Activated CD8-positive, alpha-beta memory T cell treated with anti-CD3 and anti-CD28 coated beads, Interleukin-2, amount 10 ng/mL, durations not matched to agents 7 days and 5 days (primary cell): ENCODE measurements around the gene PCMT1. TPM values are rescaled to one million over a fixed set of nuclear protein-coding genes. Genes with fewer than 3 reads are reported as not detected.

Experiments
- ATAC-seq: fragments of 150-1000 bp; cut with Tn5 transposase; one replicate; pipeline ENCODE4 v1.10.0; 2021; ENCODE audit warnings: moderate library complexity
- CTCF ChIA-PET: fragments of 350-600 bp; sonication (Branson Sonifier 250); formaldehyde crosslinking; loops from one replicate; lab custom pipeline; 2021; ENCODE audit warnings: antibody characterized with exemption; lab: Charles Lee
- DNase-seq: peaks from one replicate; pipeline ENCODE4 v3.0.0-alpha.2; 2020
- H3K27ac Mint-ChIP-seq: one replicate; pipeline ENCODE4 v1.8.0; 2021; ENCODE audit warnings: mild to moderate bottlenecking, mixed read lengths
- H3K27me3 Mint-ChIP-seq: one replicate; pipeline ENCODE4 v1.8.0; 2021; ENCODE audit warnings: mixed read lengths
- H3K36me3 Mint-ChIP-seq: one replicate; pipeline ENCODE4 v1.8.0; 2021; ENCODE audit warnings: mild to moderate bottlenecking, mixed read lengths
- H3K4me1 Mint-ChIP-seq: one replicate; pipeline ENCODE4 v1.8.0; 2021; ENCODE audit warnings: mixed read lengths
- H3K4me3 Mint-ChIP-seq: one replicate; pipeline ENCODE4 v1.8.0; 2021; ENCODE audit warnings: mild to moderate bottlenecking, moderate library complexity, mixed read lengths
- H3K9me3 Mint-ChIP-seq: one replicate; pipeline ENCODE4 v1.8.0; 2022; ENCODE audit warnings: low read depth, mixed read lengths
- total RNA-seq, 2 experiments: library from RNA; stranded (reverse); gene quantifications; one replicate each; pipeline ENCODE4 v1.2.3, GENCODE V29; 2021

The PCMT1 gene
- total RNA-seq: 100 to 1,000 TPM in 1 of 2 experiments, 10 to 100 TPM in 1; 96.0 to 102 TPM

- Mint-ChIP-seq H3K4me3 (peak within 1 kb of the TSS; percentile 84), H3K27ac (peak within 1 kb of the TSS; percentile 90), H3K36me3 (peaks cover 10% of the 10 kb centered on the region), H3K9me3 (no peaks in the 10 kb centered on the region), H3K4me1 (peaks cover 52% of the 10 kb centered on the region), H3K27me3 (no peaks in the 10 kb centered on the region)
- CTCF ChIA-PET: interaction anchor here (0.8 to 2.8 kb wide), 5 partner anchors 13 to 114 kb away, joined by 3 to 6 read pairs (median 3); no protein-coding TSS in a partner anchor
- ATAC-seq (peak; percentile 81), DNase-seq (peak; percentile 92)
These were observed at the start of gene PCMT1 for GRCh38 chr6:149749594-149750135. TSS of gene PCMT1 (plus strand) at chr6:149749741. CDS start at chr6:149749902, 161 bp downstream.

- CTCF ChIA-PET: no interaction called here
- no peak for DNase-seq
- Mint-ChIP-seq H3K4me3 (no peak overlapping the region), H3K27me3 (no peaks in the 10 kb centered on the region), H3K9me3 (no peaks in the 10 kb centered on the region), H3K4me1 (peaks cover 27% of the 10 kb centered on the region), H3K36me3 (peaks cover 15% of the 10 kb centered on the region), H3K27ac (no peak overlapping the region)
- ATAC-seq: no peak
These were observed 47.8 kb upstream of the PCMT1 start for GRCh38 chr6:149701714-149702113.

- no peaks in the 10 kb centered on the region for H3K9me3 Mint-ChIP-seq
- H3K36me3 Mint-ChIP-seq: peaks cover 23% of the 10 kb centered on the region
These were observed 37.8 kb upstream of the PCMT1 start for GRCh38 chr6:149711711-149712110.

GRCh38 chr6:149714442-149714841, 35.1 kb upstream of the PCMT1 start:
- H3K9me3 Mint-ChIP-seq: no peaks in the 10 kb centered on the region
- DNase-seq (no peak), ATAC-seq (no peak)
- H3K4me3 Mint-ChIP-seq: no peak overlapping the region
- no peak overlapping the region for H3K27ac Mint-ChIP-seq
- peaks cover 27% of the 10 kb centered on the region for H3K36me3 Mint-ChIP-seq
- H3K27me3 Mint-ChIP-seq: no peaks in the 10 kb centered on the region
- H3K4me1 Mint-ChIP-seq: peaks cover 45% of the 10 kb centered on the region
- CTCF ChIA-PET: interaction anchor here (1.0 to 1.2 kb wide), 2 partner anchors 15 to 169 kb away, joined by 3 read pairs; partner anchors contain the start of gene PPIL4

More at GRCh38 chr6:149711711-149712110, 37.8 kb upstream of the PCMT1 start:
- no peak overlapping the region for H3K27ac Mint-ChIP-seq
- H3K4me3 Mint-ChIP-seq: no peak overlapping the region
- CTCF ChIA-PET: no interaction called here
- H3K4me1 Mint-ChIP-seq: peaks cover 46% of the 10 kb centered on the region
- H3K27me3 Mint-ChIP-seq: no peaks in the 10 kb centered on the region
- ATAC-seq (no peak), DNase-seq (no peak)

GRCh38 chr6:149716181-149716963, 33.2 kb upstream of the PCMT1 start:
- Mint-ChIP-seq H3K4me3 (peak overlapping the region; percentile 92), H3K27ac (peak overlapping the region; percentile 97), H3K36me3 (peaks cover 25% of the 10 kb centered on the region), H3K9me3 (no peaks in the 10 kb centered on the region), H3K4me1 (peaks cover 38% of the 10 kb centered on the region), H3K27me3 (no peaks in the 10 kb centered on the region)
- DNase-seq: peak; percentile 39
- CTCF ChIA-PET: interaction anchor here (1.0 to 2.8 kb wide), 5 partner anchors 12 to 171 kb away, joined by 3 to 14 read pairs (median 7); partner anchors contain the start of genes GINM1, NUP43 and PPIL4
- ATAC-seq: no peak

- Mint-ChIP-seq H3K4me1 (peaks cover 34% of the 10 kb centered on the region), H3K27ac (peak overlapping the region; percentile 97), H3K4me3 (peak overlapping the region; percentile 92), H3K9me3 (no peaks in the 10 kb centered on the region), H3K27me3 (no peaks in the 10 kb centered on the region), H3K36me3 (peaks cover 22% of the 10 kb centered on the region)
- ATAC-seq (no peak), DNase-seq (no peak)
- CTCF ChIA-PET: interaction anchor here (1.0 to 2.8 kb wide), 4 partner anchors 13 to 172 kb away, joined by 3 to 14 read pairs (median 8); partner anchors contain the start of genes GINM1, NUP43 and PPIL4
These were observed 32.3 kb upstream of the PCMT1 start for GRCh38 chr6:149717255-149717587.

- ATAC-seq (peak; percentile 91), DNase-seq (peak; percentile 96)
- H3K36me3 Mint-ChIP-seq: peaks cover 22% of the 10 kb centered on the region
These were observed 31.7 kb upstream of the PCMT1 start, which contains the start of gene LATS1 for GRCh38 chr6:149717588-149718458. TSS of gene LATS1 (minus strand) at chr6:149718101. CDS start at chr6:149702126, 15,975 bp downstream.

GRCh38 chr6:149719531-149719930, 30.0 kb upstream of the PCMT1 start:
- CTCF ChIA-PET: no interaction called here
- peaks cover 31% of the 10 kb centered on the region for H3K4me1 Mint-ChIP-seq
- H3K27ac Mint-ChIP-seq: peak overlapping the region; percentile 11
- no peak overlapping the region for H3K4me3 Mint-ChIP-seq
- ATAC-seq (no peak), DNase-seq (peak; percentile 15)
- no peaks in the 10 kb centered on the region for H3K9me3 Mint-ChIP-seq
- H3K27me3 Mint-ChIP-seq: no peaks in the 10 kb centered on the region
- H3K36me3 Mint-ChIP-seq: peaks cover 19% of the 10 kb centered on the region

More at GRCh38 chr6:149717588-149718458, 31.7 kb upstream of the PCMT1 start, which contains the start of gene LATS1:
- Mint-ChIP-seq H3K4me1 (peaks cover 34% of the 10 kb centered on the region), H3K9me3 (no peaks in the 10 kb centered on the region), H3K27me3 (no peaks in the 10 kb centered on the region), H3K27ac (peak within 1 kb of the TSS; percentile 97), H3K4me3 (peak within 1 kb of the TSS; percentile 92)
- CTCF ChIA-PET: interaction anchor here (0.8 to 2.8 kb wide), 9 partner anchors 13 to 172 kb away, joined by 3 to 14 read pairs (median 3); partner anchors contain the start of genes GINM1, NUP43 and PPIL4

- no peak for ATAC-seq
- no peak overlapping the region for H3K27ac Mint-ChIP-seq
These were observed 26.3 kb upstream of the PCMT1 start for GRCh38 chr6:149723262-149723661.

GRCh38 chr6:149723771-149724417, 25.6 kb upstream of the PCMT1 start:
- DNase-seq (peak; percentile 61), ATAC-seq (peak; percentile 89)
- H3K9me3 Mint-ChIP-seq: no peaks in the 10 kb centered on the region
- H3K36me3 Mint-ChIP-seq: peaks cover 27% of the 10 kb centered on the region
- no peak overlapping the region for H3K4me3 Mint-ChIP-seq
- no peak overlapping the region for H3K27ac Mint-ChIP-seq
- H3K4me1 Mint-ChIP-seq: peaks cover 22% of the 10 kb centered on the region
- H3K27me3 Mint-ChIP-seq: no peaks in the 10 kb centered on the region
- CTCF ChIA-PET: interaction anchor here (0.6 to 1.4 kb wide), 8 partner anchors 9 to 198 kb away, joined by 3 to 4 read pairs (median 3); no protein-coding TSS in a partner anchor

More at GRCh38 chr6:149723262-149723661, 26.3 kb upstream of the PCMT1 start:
- H3K9me3 Mint-ChIP-seq: no peaks in the 10 kb centered on the region
- peaks cover 22% of the 10 kb centered on the region for H3K36me3 Mint-ChIP-seq
- no peak for DNase-seq
- CTCF ChIA-PET: interaction anchor here (0.8 to 1.4 kb wide), 4 partner anchors 10 to 96 kb away, joined by 3 to 6 read pairs (median 3); partner anchors contain the start of gene PCMT1
- peaks cover 23% of the 10 kb centered on the region for H3K4me1 Mint-ChIP-seq
- no peaks in the 10 kb centered on the region for H3K27me3 Mint-ChIP-seq
- no peak overlapping the region for H3K4me3 Mint-ChIP-seq

GRCh38 chr6:149725785-149726184, 23.8 kb upstream of the PCMT1 start:
- no peaks in the 10 kb centered on the region for H3K9me3 Mint-ChIP-seq
- ATAC-seq (no peak), DNase-seq (no peak)
- no peak overlapping the region for H3K27ac Mint-ChIP-seq
- H3K27me3 Mint-ChIP-seq: no peaks in the 10 kb centered on the region
- CTCF ChIA-PET: interaction anchor here (1.3 to 1.5 kb wide), 2 partner anchors 21 to 24 kb away, joined by 3 to 4 read pairs; partner anchors contain the start of gene PCMT1
- H3K4me1 Mint-ChIP-seq: peaks cover 18% of the 10 kb centered on the region
- peaks cover 30% of the 10 kb centered on the region for H3K36me3 Mint-ChIP-seq
- no peak overlapping the region for H3K4me3 Mint-ChIP-seq
